H1 (cell line): Measurements from ENCODE around the gene SCYGR7. TPM values are rescaled to one million over a fixed set of nuclear protein-coding genes. Genes with fewer than 3 reads are reported as not detected.

Experiments used
- CTCF ChIA-PET: fragments of 300-600 bp; sonication (Branson Sonifier 250); formaldehyde crosslinking; loops from one replicate; lab custom pipeline; 2021; ENCODE audit not compliant: partially characterized antibody; lab: Charles Lee
- POLR2A ChIA-PET: fragments of 300-600 bp; sonication (Branson Sonifier 250); formaldehyde crosslinking; loops from one replicate; lab custom pipeline; 2021; ENCODE audit warnings: inconsistent platforms; ENCODE audit not compliant: partially characterized antibody; lab: Charles Lee
- DNase-seq, 2 experiments: peaks; one replicate each; pipeline versions ENCODE4 v3.0.0 to v3.0.0-alpha.2; 2010 to 2022; ENCODE audit warnings: low spot score in 2 of 2, low read depth in 1 of 2, mixed read lengths in 1 of 2
- FAIRE-seq: peaks from 2 replicates; lab custom pipeline; 2011; peaks lifted over from hg19 to GRCh38; lab: Jason Lieb, UNC
- H2AFZ ChIP-seq: 2 replicates; pipeline ENCODE4 v1.8.1; 2012; ENCODE audit warnings: low read length, inconsistent platforms
- H2AK5ac ChIP-seq: 2 replicates; pipeline ENCODE4 v1.6.1; 2013; ENCODE audit warnings: low read depth, low read length
- H2BK120ac ChIP-seq: replicated peaks from 2 replicates; pipeline ENCODE3; 2013; ENCODE audit warnings: low read depth, low read length, inconsistent platforms
- H2BK12ac ChIP-seq: 2 replicates; pipeline ENCODE4 v1.6.1; 2013; ENCODE audit warnings: low read depth, low read length
- H2BK15ac ChIP-seq: 2 replicates; pipeline ENCODE4 v1.6.1; 2013; ENCODE audit warnings: low read length
- H2BK20ac ChIP-seq: 2 replicates; pipeline ENCODE4 v1.6.1; 2013; ENCODE audit warnings: low read length
- H2BK5ac ChIP-seq: 2 replicates; pipeline ENCODE4 v1.6.1; 2013; ENCODE audit warnings: low read depth, low read length
- H3K14ac ChIP-seq: 2 replicates; pipeline ENCODE4 v1.6.1; 2013; ENCODE audit warnings: inconsistent platforms; ENCODE audit not compliant: insufficient read length
- H3K18ac ChIP-seq: 2 replicates; pipeline ENCODE4 v1.6.1; 2013; ENCODE audit warnings: low read length; ENCODE audit errors: extremely low read depth
- H3K23ac ChIP-seq: 2 replicates; pipeline ENCODE4 v1.6.1; 2013; ENCODE audit warnings: inconsistent platforms; ENCODE audit not compliant: insufficient read length
- H3K23me2 ChIP-seq: 2 replicates; pipeline ENCODE4 v1.6.1; 2013; ENCODE audit warnings: low read depth, low read length
- H3K27ac ChIP-seq: 2 replicates; pipeline ENCODE4 v1.6.1; 2011; ENCODE audit warnings: low read depth, low read length, inconsistent platforms
- H3K27me3 ChIP-seq, 4 experiments: replicated peaks in 1 of 4; 1 replicate in 1 of 4; 2 replicates in 3 of 4; pipeline versions ENCODE4 v1.6.1 to v1.8.1; 2011 to 2013; ENCODE audit warnings: low read length in 3 of 4, mild to moderate bottlenecking in 3 of 4, inconsistent platforms in 2 of 4, mixed read lengths in 2 of 4, moderate library complexity in 1 of 4; ENCODE audit not compliant: control insufficient read depth in 3 of 4, insufficient read depth in 3 of 4; ENCODE audit errors: extremely low read depth in 1 of 4
- H3K36me3 ChIP-seq, 4 experiments: 2 replicates each; pipeline versions ENCODE4 v1.6.1 to v1.8.1; 2011 to 2013; ENCODE audit warnings: mild to moderate bottlenecking in 4 of 4, low read length in 3 of 4, moderate library complexity in 2 of 4, control low read depth in 1 of 4, inconsistent platforms in 1 of 4; ENCODE audit not compliant: insufficient read depth in 4 of 4, control insufficient read depth in 2 of 4
- H3K4ac ChIP-seq: replicated peaks from 2 replicates; pipeline ENCODE3; 2013; ENCODE audit warnings: low read length, low read depth, mixed read lengths, inconsistent platforms; ENCODE audit not compliant: insufficient read length
- H3K4me1 ChIP-seq, 4 experiments: replicated peaks in 1 of 4; 1 replicate in 1 of 4; 2 replicates in 3 of 4; pipeline versions ENCODE4 v1.6.1 to v1.8.1; 2011 to 2013; ENCODE audit warnings: low read length in 3 of 4, inconsistent platforms in 2 of 4, mixed read lengths in 1 of 4; ENCODE audit not compliant: insufficient read depth in 4 of 4, control insufficient read depth in 3 of 4
- H3K4me2 ChIP-seq, 2 experiments: 2 replicates each; pipeline versions ENCODE4 v1.6.1 to v1.8.1; 2011 to 2013; ENCODE audit warnings: low read depth in 2 of 2, low read length in 2 of 2, control low read depth in 1 of 2, inconsistent platforms in 1 of 2, mild to moderate bottlenecking in 1 of 2; ENCODE audit not compliant: insufficient read depth in 1 of 2
- H3K4me3 ChIP-seq, 4 experiments: fragments of 200-600, 300-600 bp in 1 of 4; sonication (generic), shearing (Covaris generic), sonication (Bioruptor Twin) in 1 of 4; 2 replicates each; pipeline versions ENCODE4 v1.5.1 to v1.8.1; 2011 to 2016; ENCODE audit warnings: low read length in 4 of 4, low read depth in 3 of 4, control low read depth in 2 of 4, inconsistent platforms in 2 of 4, mild to moderate bottlenecking in 2 of 4, mixed read lengths in 1 of 4, moderate library complexity in 1 of 4; ENCODE audit not compliant: insufficient read depth in 2 of 4; ENCODE audit errors: extremely low read depth in 1 of 4
- H3K56ac ChIP-seq: replicated peaks from 2 replicates; pipeline ENCODE3; 2013; ENCODE audit warnings: low read depth, mild to moderate bottlenecking, mixed read lengths, low read length, inconsistent platforms; ENCODE audit not compliant: insufficient read length
- H3K79me1 ChIP-seq: 2 replicates; pipeline ENCODE4 v1.6.1; 2013; ENCODE audit warnings: low read depth, low read length, control low read depth
- H3K79me2 ChIP-seq, 2 experiments: 2 replicates each; pipeline versions ENCODE4 v1.6.1 to v1.8.1; 2012 to 2013; ENCODE audit warnings: low read length in 2 of 2, mild to moderate bottlenecking in 2 of 2, inconsistent platforms in 1 of 2; ENCODE audit not compliant: insufficient read depth in 2 of 2, control insufficient read depth in 1 of 2
- H3K9ac ChIP-seq, 4 experiments: replicated peaks in 1 of 4; 1 replicate in 1 of 4; 2 replicates in 3 of 4; pipeline versions ENCODE4 v1.6.1 to v1.8.1; 2011 to 2013; ENCODE audit warnings: low read depth in 3 of 4, low read length in 3 of 4, control low read depth in 2 of 4, mild to moderate bottlenecking in 2 of 4, moderate library complexity in 2 of 4, inconsistent platforms in 1 of 4; ENCODE audit errors: extremely low read depth in 1 of 4
- H3K9me3 ChIP-seq, 2 experiments: 2 replicates each; pipeline versions ENCODE4 v1.6.1 to v1.8.1; 2012 to 2013; ENCODE audit warnings: mild to moderate bottlenecking in 2 of 2, moderate library complexity in 2 of 2, control low read depth in 1 of 2, inconsistent platforms in 1 of 2, low read depth in 1 of 2, low read length in 1 of 2, mixed read lengths in 1 of 2; ENCODE audit not compliant: insufficient read depth in 2 of 2
- H4K20me1 ChIP-seq, 2 experiments: replicated peaks in 1 of 2; 2 replicates each; pipeline versions ENCODE3 to v1.8.1; 2011 to 2013; ENCODE audit warnings: inconsistent platforms in 2 of 2, low read length in 2 of 2, mild to moderate bottlenecking in 1 of 2; ENCODE audit not compliant: insufficient read depth in 2 of 2, control insufficient read depth in 1 of 2
- H4K5ac ChIP-seq: 2 replicates; pipeline ENCODE4 v1.6.1; 2013; ENCODE audit warnings: low read length, low read depth, mixed read lengths, inconsistent platforms; ENCODE audit not compliant: insufficient read length
- H4K8ac ChIP-seq: 2 replicates; pipeline ENCODE4 v1.8.0; 2013; ENCODE audit warnings: mild to moderate bottlenecking, moderate library complexity, low read length, inconsistent platforms; ENCODE audit not compliant: insufficient read depth; ENCODE audit errors: extremely low read depth
- H4K91ac ChIP-seq: replicated peaks from 2 replicates; pipeline ENCODE3; 2013; ENCODE audit warnings: low read length, mixed read lengths, inconsistent platforms; ENCODE audit not compliant: insufficient read length
- BACH1 ChIP-seq: IDR thresholded peaks from 2 replicates; pipeline ENCODE4 v1.6.1; 2012; ENCODE audit warnings: low read length, improper control_type of control experiment
- BCL11A ChIP-seq, 2 experiments: IDR thresholded peaks; one replicate each; pipeline ENCODE4 v1.6.1; 2011; ENCODE audit warnings: low read depth in 2 of 2, low read length in 2 of 2, mild to moderate bottlenecking in 2 of 2
- CTCF ChIP-seq, 3 experiments: IDR thresholded peaks; 1 replicate in 2 of 3; 2 replicates in 1 of 3; pipeline versions ENCODE4 v1.5.1 to v1.6.1; 2011; ENCODE audit warnings: low read length in 3 of 3, mild to moderate bottlenecking in 3 of 3, inconsistent platforms in 2 of 3, low read depth in 1 of 3, moderate library complexity in 1 of 3; ENCODE audit not compliant: insufficient read depth in 1 of 3; ENCODE audit errors: control extremely low read depth in 1 of 3
- KDM4A ChIP-seq: IDR thresholded peaks from one replicate; pipeline ENCODE4 v1.7.1; 2012; ENCODE audit warnings: low read depth, mild to moderate bottlenecking, moderate library complexity, low read length, inconsistent platforms; ENCODE audit not compliant: severe bottlenecking
- PHF8 ChIP-seq: fragments of 200-600 bp; sonication (generic); conservative IDR thresholded peaks from 2 replicates; pipeline ENCODE4 v1.7.1; 2012; ENCODE audit warnings: low read depth, mild to moderate bottlenecking, inconsistent platforms, low read length, moderate library complexity
- RFX5 ChIP-seq: IDR thresholded peaks from 2 replicates; pipeline ENCODE4 v1.6.1; 2011; ENCODE audit warnings: low read depth, low read length, improper control_type of control experiment, borderline replicate concordance
- TBP ChIP-seq: IDR thresholded peaks from 2 replicates; pipeline ENCODE4 v1.6.1; 2011; ENCODE audit warnings: low read depth, low read length, improper control_type of control experiment
- TEAD4 ChIP-seq: IDR thresholded peaks from 2 replicates; pipeline ENCODE4 v1.6.1; 2012; ENCODE audit warnings: low read depth, low read length, inconsistent platforms, mixed read lengths
- WGBS, 2 experiments: shearing (Covaris generic) in 1 of 2; methylation state at CpG; one replicate each; pipeline versions ENCODE4 v1.1.6 to v1.1.7; 2013 to 2015; ENCODE audit warnings: low lambda C conversion rate in 2 of 2, mixed read lengths in 2 of 2, inconsistent platforms in 1 of 2, low coverage in 1 of 2, missing lambda C conversion rate in 1 of 2; ENCODE audit not compliant: insufficient replicate concordance in 2 of 2, insufficient coverage in 1 of 2, insufficient read length in 1 of 2; ENCODE audit errors: extremely low coverage in 1 of 2, missing lambda C conversion rate in 1 of 2; 5-methylcytosine and 5-hydroxymethylcytosine counted together
- polyA plus RNA-seq, 7 experiments: library from polyadenylated mRNA; depleted of rRNA in 3 of 7; stranded (reverse) in 5 of 7; unstranded in 2 of 7; fragments of >200 nt in 5 of 7; fragments of 200-250 nt in 2 of 7; gene quantifications; 1 replicate in 5 of 7; 2 replicates in 1 of 7; 4 replicates in 1 of 7; pipeline versions ENCODE4 v1.2.1 to v1.2.3, GENCODE V29; 2011 to 2013; ENCODE audit warnings: missing spikeins in 2 of 7, mixed read lengths in 2 of 7
- total RNA-seq: library from RNA; stranded (reverse); fragmentation: NEBNext Ultra II Directional; extraction: Animal tissue kit (Norgen Biotek cat#: 25700); gene quantifications from 2 replicates; pipeline ENCODE4 v1.2.1, GENCODE V29; 2021

Gene SCYGR7
- total and polyA plus RNA-seq, 2 of the 8 experiments (the other 6 are each of a cell fraction or from before 2014, with no cell fraction given): not detected

GRCh38 chr2:227716501-227716900 is 11.6 kb upstream of the SCYGR7 start:
- Histone ChIP-seq H3K9ac (no peak overlapping the region), H3K4me3 (no peak overlapping the region), H3K23ac (no peak overlapping the region), H3K27ac (no peak overlapping the region), H2BK5ac (no peak overlapping the region), H4K8ac (no peak overlapping the region), H3K79me2 (no peaks in the 10 kb centered on the region), H3K4me1 (peaks cover 0 to 4% (median under 1%) of the 10 kb centered on the region in 4 experiments; a peak in 3 of 7 replicates), H4K5ac (no peak overlapping the region), H4K91ac (no peak overlapping the region), H4K20me1 (no peaks in the 10 kb centered on the region), H3K9me3 (no peaks in the 10 kb centered on the region), H3K4ac (no peak overlapping the region), H2AK5ac (no peak overlapping the region), H2BK15ac (no peak overlapping the region), H3K14ac (no peak overlapping the region), H2BK20ac (no peak overlapping the region), H3K79me1 (no peaks in the 10 kb centered on the region), H2BK120ac (no peak overlapping the region), H3K27me3 (no peaks in the 10 kb centered on the region; a peak in 1 of 7 replicates), H3K36me3 (no peaks in the 10 kb centered on the region), H3K18ac (no peak overlapping the region), H3K23me2 (no peaks in the 10 kb centered on the region; the same call in 1 of the 2 replicates), H3K56ac (no peak overlapping the region), H2AFZ (no peak overlapping the region), H3K4me2 (no peak overlapping the region), H2BK12ac (no peak overlapping the region)
- ChIA-PET POLR2A (no interaction called here), CTCF (interaction anchor here (0.7 to 2.3 kb wide), 7 partner anchors 9 to 58 kb away, joined by 3 to 12 read pairs (median 4); no protein-coding TSS in a partner anchor)
- DNase-seq (no peak), FAIRE-seq (no peak)
- WGBS, 2 experiments: 97% methylated on average over 2 of the region's 2 CpGs; no CpG with 5 or more reads in 1 of the 2 experiments
- TF ChIP-seq RFX5 (no peak), CTCF (IDR thresholded peaks at IDR 0.05; ENCODE audit: control extremely low read depth in 1 of 3, insufficient read depth in 1 of 3, low read depth in 1 of 3, low read length in 3 of 3) (no peak), PHF8 (no peak), KDM4A (no peak), TEAD4 (no peak), TBP (no peak), BACH1 (no peak), BCL11A (IDR thresholded peaks at IDR 0.05; ENCODE audit: low read depth in 2 of 2, low read length in 2 of 2) (no peak)
